HCT116 (cell line): ENCODE measurements around the gene CPNE7. TPM values are rescaled to one million over a fixed set of nuclear protein-coding genes. Genes with fewer than 3 reads are reported as not detected.

Experiments used
- ATAC-seq: fragments of 200-7000 bp; cut with Tn5 transposase; 2 replicates; pipeline ENCODE4 v1.9.1; 2020; ENCODE audit warnings: mild to moderate bottlenecking, moderate library complexity
- BruUV-seq: library from RNA; stranded (reverse); fragments of 400-500 nt; replicated peaks from 2 replicates; lab custom pipeline; 2021; lab: Mats Ljungman, UMichigan
- CTCF ChIA-PET: fragments of 300-600 bp; sonication (Branson Sonifier 250); formaldehyde crosslinking; loops from one replicate; lab custom pipeline; 2021; ENCODE audit warnings: antibody characterized with exemption; lab: Charles Lee
- POLR2A ChIA-PET: fragments of 300-600, 350-600 bp; sonication (Branson Sonifier 250); formaldehyde crosslinking; loops from one replicate; lab custom pipeline; 2021; ENCODE audit warnings: antibody characterized with exemption; lab: Charles Lee
- RAD21 ChIA-PET, 2 experiments: fragments of 300-600 bp; sonication (Branson Sonifier 250); formaldehyde crosslinking; loops; one replicate each; lab custom pipeline; 2023; ENCODE audit warnings: low total read pairs in 2 of 2; ENCODE audit not compliant: uncharacterized antibody in 2 of 2, unreplicated experiment in 2 of 2, low non-redundant PET in 1 of 2; lab: Charles Lee
- DNase-seq: peaks from one replicate; pipeline ENCODE4 v3.0.0-alpha.2; 2010; ENCODE audit warnings: low read depth, low spot score
- H2AFZ ChIP-seq: fragments of 200-600 bp; shearing (Covaris generic), sonication (generic); 2 replicates; pipeline ENCODE4 v1.6.1; 2017; ENCODE audit warnings: low read depth, mixed run types, mixed read lengths, antibody characterized with exemption, low read length; ENCODE audit not compliant: poor library complexity, severe bottlenecking
- H3K27ac ChIP-seq: 2 replicates; pipeline ENCODE4 v1.5.1; 2012; ENCODE audit warnings: low read depth, low read length
- H3K27me3 ChIP-seq: fragments of 200-600 bp; sonication (generic); 2 replicates; pipeline ENCODE4 v1.6.1; 2016; ENCODE audit warnings: mixed run types, low read length, mixed read lengths; ENCODE audit not compliant: insufficient read depth
- H3K36me3 ChIP-seq, 2 experiments: fragments of 200-500 bp in 1 of 2; fragments of 200-600 bp in 1 of 2; sonication (Bioruptor generic) in 1 of 2; sonication (generic) in 1 of 2; 2 replicates each; pipeline versions ENCODE4 v1.5.1 to v1.6.1; 2014 to 2016; ENCODE audit warnings: low read length in 2 of 2, inconsistent platforms in 1 of 2, mixed read lengths in 1 of 2, mixed run types in 1 of 2; ENCODE audit not compliant: insufficient read depth in 2 of 2, control insufficient read depth in 1 of 2
- H3K4me1 ChIP-seq, 2 experiments: fragments of 200-600 bp in 1 of 2; sonication (generic) in 1 of 2; 2 replicates each; pipeline versions ENCODE4 v1.5.1 to v1.6.1; 2012 to 2017; ENCODE audit warnings: low read length in 2 of 2, inconsistent platforms in 1 of 2, mild to moderate bottlenecking in 1 of 2, mixed read lengths in 1 of 2, mixed run types in 1 of 2, moderate library complexity in 1 of 2; ENCODE audit not compliant: insufficient read depth in 2 of 2, control insufficient read depth in 1 of 2
- H3K4me2 ChIP-seq: fragments of 200-600 bp; sonication (generic); 2 replicates; pipeline ENCODE4 v1.6.1; 2017; ENCODE audit warnings: mixed run types, low read length, mixed read lengths
- H3K4me3 ChIP-seq, 2 experiments: fragments of 200-600 bp in 1 of 2; sonication (generic) in 1 of 2; replicated peaks in 1 of 2; 2 replicates each; pipeline ENCODE4 v1.5.1; 2011 to 2016; ENCODE audit warnings: low read length in 2 of 2, control low read depth in 1 of 2, low read depth in 1 of 2, mild to moderate bottlenecking in 1 of 2, mixed read lengths in 1 of 2, mixed run types in 1 of 2
- H3K79me2 ChIP-seq: fragments of 200-600 bp; sonication (generic); 2 replicates; pipeline ENCODE4 v1.6.1; 2017; ENCODE audit warnings: mild to moderate bottlenecking, mixed run types, low read length, moderate library complexity, mixed read lengths; ENCODE audit not compliant: insufficient read depth
- H3K9ac ChIP-seq: fragments of 200-600 bp; sonication (generic); 2 replicates; pipeline ENCODE4 v1.6.1; 2016; ENCODE audit warnings: low read length, mixed read lengths
- H3K9me2 ChIP-seq: fragments of 200-600 bp; sonication (generic), shearing (Covaris generic); 2 replicates; pipeline ENCODE4 v1.6.1; 2017; ENCODE audit warnings: mixed run types, mild to moderate bottlenecking, moderate library complexity; ENCODE audit not compliant: insufficient read depth
- H3K9me3 ChIP-seq, 2 experiments: fragments of 200-500 bp in 1 of 2; fragments of 200-600 bp in 1 of 2; sonication (Bioruptor generic) in 1 of 2; sonication (generic) in 1 of 2; 2 replicates each; pipeline ENCODE4 v1.6.1; 2014 to 2017; ENCODE audit warnings: low read length in 2 of 2, mixed read lengths in 2 of 2, inconsistent platforms in 1 of 2, low read depth in 1 of 2, mild to moderate bottlenecking in 1 of 2, mixed run types in 1 of 2, moderate library complexity in 1 of 2; ENCODE audit not compliant: control insufficient read depth in 1 of 2, insufficient read depth in 1 of 2
- H4K20me1 ChIP-seq: fragments of 200-600 bp; sonication (generic), shearing (Covaris generic); 2 replicates; pipeline ENCODE4 v1.6.1; 2017; ENCODE audit warnings: mixed run types, mild to moderate bottlenecking, moderate library complexity; ENCODE audit not compliant: insufficient read depth
- CEBPB ChIP-seq: IDR thresholded peaks from 2 replicates; pipeline ENCODE4 v1.6.1; 2012; ENCODE audit warnings: low read depth
- EZH2phosphoT487 ChIP-seq: fragments of 200-600 bp; IDR thresholded peaks from 2 replicates; pipeline ENCODE4 v1.6.1; 2018; ENCODE audit warnings: antibody characterized with exemption, borderline replicate concordance
- RAD21 ChIP-seq: IDR thresholded peaks from 2 replicates; pipeline ENCODE4 v1.6.1; 2012; ENCODE audit warnings: low read depth, mild to moderate bottlenecking
- REST ChIP-seq: IDR thresholded peaks from 2 replicates; pipeline ENCODE4 v1.6.1; 2012; ENCODE audit warnings: low read depth
- SIN3A ChIP-seq: IDR thresholded peaks from 2 replicates; pipeline ENCODE4 v1.6.1; 2012; ENCODE audit warnings: low read depth
- SP1 ChIP-seq: IDR thresholded peaks from 2 replicates; pipeline ENCODE4 v1.6.1; 2012; ENCODE audit warnings: low read depth
- YY1 ChIP-seq: IDR thresholded peaks from 2 replicates; pipeline ENCODE4 v1.6.1; 2011; ENCODE audit warnings: low read length, low read depth, moderate library complexity, mild to moderate bottlenecking; ENCODE audit not compliant: insufficient replicate concordance; ENCODE audit errors: extremely low read depth
- ZFX ChIP-seq: fragments of 450-650 bp; IDR thresholded peaks from 2 replicates; pipeline ENCODE4 v1.6.1; 2017
- intact Hi-C: fragments of 100-400 bp; cut with micrococcal nuclease; formaldehyde crosslinking; loops from 2 replicates; pipeline ENCODE4 v1.10.0; 2022
- total RNA-seq: library from RNA; stranded (reverse); gene quantifications from one replicate; pipeline ENCODE4 v1.2.1, GENCODE V29; 2021; ENCODE audit not compliant: unreplicated experiment

CPNE7 gene
- total RNA-seq, 1 experiment from 2014 or later = 201 TPM

GRCh38 chr16:89596061-89596689, 20.6 kb downstream of the CPNE7 start:
- ATAC-seq = peak; percentile 4; the same call in 1 of the 2 replicates
- intact Hi-C loops = no loop called here
- CTCF ChIA-PET = no interaction called here

GRCh38 chr16:89596957-89597649, 21.5 kb downstream of the CPNE7 start:
- intact Hi-C loops = no loop called here
- no peak overlapping the region for H3K4me3 ChIP-seq
- peaks cover 17 to 39% of the 10 kb centered on the region in 2 experiments for H3K4me1 ChIP-seq
- H3K36me3 ChIP-seq = peaks cover 3 to 6% of the 10 kb centered on the region in 2 experiments; a peak in 2 of 4 replicates
- no TSS peak for BruUV-seq
- ChIA-PET POLR2A (no interaction called here), RAD21 (no interaction called here), CTCF (no interaction called here)
- no peak overlapping the region for H2AFZ ChIP-seq
- peak overlapping the region; percentile 4; the same call in 1 of the 2 replicates for H3K27ac ChIP-seq
- no peak overlapping the region for H3K9ac ChIP-seq
- no peaks in the 10 kb centered on the region for H3K79me2 ChIP-seq
- DNase-seq (no peak), ATAC-seq (peak; percentile 19)
- no peaks in the 10 kb centered on the region for H3K9me3 ChIP-seq
- no peaks in the 10 kb centered on the region for H4K20me1 ChIP-seq
- H3K27me3 ChIP-seq = no peaks in the 10 kb centered on the region
- 0 out of 2 replicates have a peak overlapping the region, but pooled peaks have one; percentile 6 for H3K4me2 ChIP-seq
- no peaks in the 10 kb centered on the region for H3K9me2 ChIP-seq
- TF ChIP-seq EZH2phosphoT487 = no peak
- no peak for TF ChIP-seq RAD21
- TF ChIP-seq SIN3A = no peak
- no peak for TF ChIP-seq ZFX
- no peak for TF ChIP-seq SP1
- TF ChIP-seq CEBPB = no peak
- no peak for TF ChIP-seq REST
- TF ChIP-seq YY1 = no peak

More at GRCh38 chr16:89596061-89596689, 20.6 kb downstream of the CPNE7 start:
- no peak for DNase-seq
- Histone ChIP-seq H3K27ac (peak overlapping the region; percentile 9; the same call in 1 of the 2 replicates), H3K79me2 (no peaks in the 10 kb centered on the region), H3K4me1 (peaks cover 11 to 33% of the 10 kb centered on the region in 2 experiments; a peak in 3 of 4 replicates), H3K4me2 (no peak overlapping the region), H2AFZ (no peak overlapping the region), H3K9ac (no peak overlapping the region), H3K27me3 (no peaks in the 10 kb centered on the region), H4K20me1 (no peaks in the 10 kb centered on the region), H3K9me3 (no peaks in the 10 kb centered on the region), H3K9me2 (no peaks in the 10 kb centered on the region), H3K36me3 (peaks cover 3 to 6% of the 10 kb centered on the region in 2 experiments; a peak in 2 of 4 replicates), H3K4me3 (no peak overlapping the region)
- BruUV-seq = no TSS peak
- TF ChIP-seq ZFX = 0 out of 2 replicates have a peak, but pooled peaks have one; percentile 21
- no peak for TF ChIP-seq CEBPB
- ChIA-PET POLR2A (no interaction called here), RAD21 (no interaction called here)
